Measurements from ENCODE around the gene GZMM.

The GZMM gene

GRCh38 chr19:579842-580155, 35.9 kb downstream of the GZMM start:
- no peak overlapping the region for H3K4me3 ChIP-seq (replicated peaks in 1 of 2; ENCODE audit: low read depth in 2 of 2, low read length in 2 of 2)
- DNase-seq (ENCODE audit: low read depth in 2 of 2), result no peak
- TF ChIP-seq CTCF (IDR thresholded peaks at IDR 0.05; ENCODE audit: low read depth, low read length), result no peak

GRCh38 chr19:580274-580835, 36.5 kb downstream of the GZMM start:
- no peak overlapping the region for H3K4me3 ChIP-seq (replicated peaks in 1 of 2; ENCODE audit: low read depth in 2 of 2, low read length in 2 of 2)
- no peak for DNase-seq (ENCODE audit: low read depth in 2 of 2)
- no peak for TF ChIP-seq CTCF (IDR thresholded peaks at IDR 0.05; ENCODE audit: low read depth, low read length)

GRCh38 chr19:581399-582111, 37.7 kb downstream of the GZMM start:
- TF ChIP-seq CTCF (IDR thresholded peaks at IDR 0.05; ENCODE audit: low read depth, low read length), result no peak
- DNase-seq (ENCODE audit: low read depth in 2 of 2), result no peak
- H3K4me3 ChIP-seq (replicated peaks in 1 of 2; ENCODE audit: low read depth in 2 of 2, low read length in 2 of 2), result no peak overlapping the region

- H3K4me3 ChIP-seq (replicated peaks in 1 of 2; ENCODE audit: low read depth in 2 of 2, low read length in 2 of 2), result no peak overlapping the region
- peak; percentile 42 to 53 for DNase-seq (ENCODE audit: low read depth in 2 of 2)
- TF ChIP-seq CTCF (IDR thresholded peaks at IDR 0.05; ENCODE audit: low read depth, low read length), result no peak
Observed at GRCh38 chr19:582497-583197, 38.8 kb downstream of the GZMM start.

- no peak for TF ChIP-seq CTCF (IDR thresholded peaks at IDR 0.05; ENCODE audit: low read depth, low read length)
- no peak for DNase-seq (ENCODE audit: low read depth in 2 of 2)
- no peak overlapping the region for H3K4me3 ChIP-seq (replicated peaks in 1 of 2; ENCODE audit: low read depth in 2 of 2, low read length in 2 of 2)
Observed at GRCh38 chr19:583198-583967, 39.5 kb downstream of the GZMM start.

GRCh38 chr19:583968-584239, 40.1 kb downstream of the GZMM start:
- DNase-seq (ENCODE audit: low read depth in 2 of 2), result no peak
- no peak for TF ChIP-seq CTCF (IDR thresholded peaks at IDR 0.05; ENCODE audit: low read depth, low read length)
- H3K4me3 ChIP-seq (replicated peaks in 1 of 2; ENCODE audit: low read depth in 2 of 2, low read length in 2 of 2), result no peak overlapping the region

All from cardiac fibroblast (primary cell).